Activated CD4-positive, alpha-beta T cell treated with anti-CD3 and anti-CD28 coated beads for 36 hours (primary cell): ENCODE results near the gene PCBP4. TPM values are rescaled to one million over a fixed set of nuclear protein-coding genes. Genes with fewer than 3 reads are reported as not detected.
"Not testable (repeated sequence)": the region's sequence is repeated elsewhere in the genome, so short reads cannot be mapped to it uniquely, and the experiment has no call there.

Experiments
- ATAC-seq: fragments of 200-7000 bp; cut with Tn5 transposase; one replicate; pipeline ENCODE4 v1.10.0; 2021; ENCODE audit warnings: mild to moderate bottlenecking, moderate library complexity
- CTCF ChIA-PET: fragments of 350-600 bp; sonication (Branson Sonifier 250); formaldehyde crosslinking; loops from one replicate; lab custom pipeline; 2021; ENCODE audit warnings: antibody characterized with exemption; lab: Charles Lee
- POLR2A ChIA-PET: fragments of 350-600 bp; sonication (Branson Sonifier 250); formaldehyde crosslinking; loops from one replicate; lab custom pipeline; 2021; ENCODE audit warnings: antibody characterized with exemption, inconsistent platforms; lab: Charles Lee
- DNase-seq: peaks from one replicate; pipeline ENCODE4 v3.0.0-alpha.2; 2020
- H3K27ac Mint-ChIP-seq: one replicate; pipeline ENCODE4 v1.8.0; 2021; ENCODE audit warnings: mixed read lengths
- H3K27me3 Mint-ChIP-seq: one replicate; pipeline ENCODE4 v1.8.0; 2021; ENCODE audit warnings: mixed read lengths
- H3K36me3 Mint-ChIP-seq: one replicate; pipeline ENCODE4 v1.8.0; 2021; ENCODE audit warnings: low read depth, mixed read lengths
- H3K4me1 Mint-ChIP-seq: one replicate; pipeline ENCODE4 v1.8.0; 2021; ENCODE audit warnings: mixed read lengths
- H3K4me3 Mint-ChIP-seq: one replicate; pipeline ENCODE4 v1.8.0; 2021; ENCODE audit warnings: mild to moderate bottlenecking, moderate library complexity, mixed read lengths
- H3K9me3 Mint-ChIP-seq: one replicate; pipeline ENCODE4 v1.8.0; 2021; ENCODE audit warnings: low read depth, mixed read lengths
- intact Hi-C, 2 experiments: fragments of 100-400 bp; cut with DNase I in 1 of 2; cut with micrococcal nuclease in 1 of 2; formaldehyde crosslinking; loops; one replicate each; pipeline versions ENCODE4 v1.14.2 to v1.15.1; 2022 to 2024; cut with DNase I, micrococcal nuclease
- total RNA-seq, 2 experiments: library from RNA; stranded (reverse); gene quantifications; one replicate each; pipeline ENCODE4 v1.2.3, GENCODE V29; 2021

The PCBP4 gene
- total RNA-seq, 2 experiments from 2014 or later = 12.5 to 13.6 TPM

GRCh38 chr3:51994530-51994929 is 27.3 kb upstream of the PCBP4 start:
- POLR2A ChIA-PET = interaction anchor here (0.6 to 4.5 kb wide), 3 partner anchors 11 to 173 kb away, joined by 3 to 43 read pairs (median 34); partner anchors contain the start of gene ACY1
- DNase-seq (no peak), ATAC-seq (no peak)
- Mint-ChIP-seq H3K4me3 (peak overlapping the region; percentile 100), H3K9me3 (no peaks in the 10 kb centered on the region), H3K4me1 (peaks cover 26% of the 10 kb centered on the region), H3K27me3 (no peaks in the 10 kb centered on the region), H3K27ac (peak overlapping the region; percentile 100), H3K36me3 (peaks cover 46% of the 10 kb centered on the region)
- CTCF ChIA-PET = interaction anchor here (0.6 to 2.4 kb wide), 4 partner anchors 12 to 228 kb away, joined by 3 to 24 read pairs (median 10); partner anchors contain the start of genes ABHD14B, ACY1 and DUSP7
- intact Hi-C loops = loop anchor here (2.0 to 10.0 kb wide), 3 partner anchors 20 to 1350 kb away; partner anchors contain the start of genes ABHD14A (in 1 of the 2), ABHD14B (in 1 of the 2), DCP1A (in 1 of the 2) and WDR82 (in 1 of the 2)

GRCh38 chr3:51993657-51994056 is 26.4 kb upstream of the PCBP4 start:
- H3K27ac Mint-ChIP-seq = peak overlapping the region; percentile 100
- intact Hi-C loops = loop anchor here (2.0 to 10.0 kb wide), 3 partner anchors 19 to 1351 kb away; partner anchors contain the start of genes ABHD14A (in 1 of the 2), ABHD14B (in 1 of the 2), DCP1A (in 1 of the 2) and WDR82 (in 1 of the 2)
- not testable (repeated sequence) for H3K27me3 Mint-ChIP-seq, ATAC-seq, DNase-seq, H3K9me3 Mint-ChIP-seq
- ChIA-PET CTCF (interaction anchor here (0.6 to 3.5 kb wide), 3 partner anchors 11 to 131 kb away, joined by 3 to 25 read pairs (median 8); partner anchors contain the start of genes ABHD14B and ACY1), POLR2A (interaction anchor here (0.6 to 4.5 kb wide), 4 partner anchors 10 to 258 kb away, joined by 3 to 43 read pairs (median 7); partner anchors contain the start of gene ACY1)
- peaks cover 26% of the 10 kb centered on the region for H3K4me1 Mint-ChIP-seq
- peak overlapping the region; percentile 100 for H3K4me3 Mint-ChIP-seq
- peaks cover 46% of the 10 kb centered on the region for H3K36me3 Mint-ChIP-seq

GRCh38 chr3:51992017-51992682 is 24.9 kb upstream of the PCBP4 start:
- H3K4me3 Mint-ChIP-seq = peak overlapping the region; percentile 100
- H3K9me3 Mint-ChIP-seq = no peaks in the 10 kb centered on the region
- CTCF ChIA-PET = interaction anchor here (1.0 to 3.5 kb wide), 3 partner anchors 9 to 18 kb away, joined by 3 to 25 read pairs (median 5); partner anchors contain the start of genes ABHD14B and ACY1
- no peak for DNase-seq
- peak overlapping the region; percentile 100 for H3K27ac Mint-ChIP-seq
- no peak for ATAC-seq
- peaks cover 26% of the 10 kb centered on the region for H3K4me1 Mint-ChIP-seq
- H3K27me3 Mint-ChIP-seq = no peaks in the 10 kb centered on the region
- peaks cover 46% of the 10 kb centered on the region for H3K36me3 Mint-ChIP-seq
- POLR2A ChIA-PET = interaction anchor here (0.6 to 4.5 kb wide), 7 partner anchors 9 to 544 kb away, joined by 3 to 43 read pairs (median 4); partner anchors contain the start of genes ABHD14A, ACY1 and UQCC5
- intact Hi-C loops = loop anchor here (10.0 kb wide), 2 partner anchors 283 to 1353 kb away; partner anchors contain the start of genes DCP1A (in 1 of the 2) and WDR82 (in 1 of the 2)

GRCh38 chr3:51990501-51990971 is 23.3 kb upstream of the PCBP4 start:
- not testable (repeated sequence) for DNase-seq, H3K27me3 Mint-ChIP-seq, H3K27ac Mint-ChIP-seq, H3K4me3 Mint-ChIP-seq, H3K9me3 Mint-ChIP-seq, ATAC-seq
- H3K4me1 Mint-ChIP-seq = peaks cover 23% of the 10 kb centered on the region
- CTCF ChIA-PET = interaction anchor here (3.5 kb wide), 1 partner anchor 8 kb away, joined by 25 read pairs; the partner anchor contains the start of gene ACY1
- intact Hi-C loops = loop anchor here (10.0 kb wide), 2 partner anchors 284 to 1354 kb away; partner anchors contain the start of genes DCP1A (in 1 of the 2) and WDR82 (in 1 of the 2)
- POLR2A ChIA-PET = interaction anchor here (0.8 to 4.5 kb wide), 3 partner anchors 8 to 164 kb away, joined by 3 to 43 read pairs (median 3); partner anchors contain the start of genes ACY1, POC1A and RRP9
- peaks cover 43% of the 10 kb centered on the region for H3K36me3 Mint-ChIP-seq

GRCh38 chr3:51988286-51989146 is 21.3 kb upstream of the PCBP4 start:
- CTCF ChIA-PET = interaction anchor here (1.6 kb wide), 1 partner anchor 15 kb away, joined by 3 read pairs; the partner anchor contains the start of gene ABHD14B
- Mint-ChIP-seq H3K4me3 (no peak overlapping the region), H3K27ac (peak overlapping the region; percentile 15)

GRCh38 chr3:51987568-51987967 is 20.3 kb upstream of the PCBP4 start:
- Mint-ChIP-seq H3K9me3 (no peaks in the 10 kb centered on the region), H3K4me3 (no peak overlapping the region), H3K27me3 (no peaks in the 10 kb centered on the region), H3K27ac (no peak overlapping the region), H3K4me1 (peaks cover 19% of the 10 kb centered on the region), H3K36me3 (peaks cover 15% of the 10 kb centered on the region)
- ATAC-seq (no peak), DNase-seq (no peak)
- ChIA-PET CTCF (interaction anchor here (1.2 kb wide), 1 partner anchor 14 kb away, joined by 4 read pairs; the partner anchor contains the start of gene ABHD14B), POLR2A (interaction anchor here (1.7 kb wide), 1 partner anchor 8 kb away, joined by 5 read pairs; the partner anchor contains the start of gene RPL29)
- intact Hi-C loops = no loop called here

More at GRCh38 chr3:51988286-51989146, 21.3 kb upstream of the PCBP4 start:
- Mint-ChIP-seq H3K27me3 (no peaks in the 10 kb centered on the region), H3K36me3 (peaks cover 23% of the 10 kb centered on the region), H3K4me1 (peaks cover 22% of the 10 kb centered on the region), H3K9me3 (no peaks in the 10 kb centered on the region)
- no peak for ATAC-seq
- DNase-seq = no peak
- intact Hi-C loops = no loop called here
- POLR2A ChIA-PET = no interaction called here

GRCh38 chr3:51986010-51986947 is 19.0 kb upstream of the PCBP4 start:
- ChIA-PET CTCF (interaction anchor here (1.2 kb wide), 2 partner anchors 9 to 13 kb away, joined by 3 to 4 read pairs; partner anchors contain the start of gene ABHD14B), POLR2A (interaction anchor here (1.0 to 1.7 kb wide), 2 partner anchors 9 to 36 kb away, joined by 3 to 5 read pairs; partner anchors contain the start of gene RPL29)
- Mint-ChIP-seq H3K9me3 (no peaks in the 10 kb centered on the region), H3K4me3 (no peak overlapping the region), H3K27me3 (no peaks in the 10 kb centered on the region), H3K4me1 (peaks cover 20% of the 10 kb centered on the region), H3K36me3 (peaks cover 6% of the 10 kb centered on the region), H3K27ac (no peak overlapping the region)
- DNase-seq = no peak
- intact Hi-C loops = no loop called here
- no peak for ATAC-seq

GRCh38 chr3:51985063-51985462 is 17.8 kb upstream of the PCBP4 start:
- no peak for ATAC-seq
- POLR2A ChIA-PET = interaction anchor here (4.1 kb wide), 1 partner anchor 11 kb away, joined by 34 read pairs; the partner anchor contains the start of gene RPL29
- H3K9me3 Mint-ChIP-seq = no peaks in the 10 kb centered on the region
- peaks cover 20% of the 10 kb centered on the region for H3K4me1 Mint-ChIP-seq
- no peak for DNase-seq
- H3K36me3 Mint-ChIP-seq = peaks cover 3% of the 10 kb centered on the region
- CTCF ChIA-PET = interaction anchor here (0.6 to 1.2 kb wide), 6 partner anchors 8 to 1394 kb away, joined by 3 to 4 read pairs (median 3); partner anchors contain the start of genes ABHD14B and DUSP7
- H3K27ac Mint-ChIP-seq = peak overlapping the region; percentile 52
- no peaks in the 10 kb centered on the region for H3K27me3 Mint-ChIP-seq
- H3K4me3 Mint-ChIP-seq = peak overlapping the region; percentile 20
- intact Hi-C loops = no loop called here

GRCh38 chr3:51984269-51984647 is 17.0 kb upstream of the PCBP4 start:
- Mint-ChIP-seq H3K4me3 (peak overlapping the region; percentile 96), H3K9me3 (no peaks in the 10 kb centered on the region), H3K27ac (peak overlapping the region; percentile 93), H3K4me1 (peaks cover 20% of the 10 kb centered on the region), H3K27me3 (no peaks in the 10 kb centered on the region), H3K36me3 (peaks cover 3% of the 10 kb centered on the region)
- no peak for DNase-seq
- CTCF ChIA-PET = interaction anchor here (0.6 to 2.7 kb wide), 5 partner anchors 10 to 72 kb away, joined by 3 to 21 read pairs (median 3); partner anchors contain the start of genes ABHD14B and DUSP7
- no peak for ATAC-seq
- intact Hi-C loops = no loop called here
- POLR2A ChIA-PET = interaction anchor here (3.5 to 4.1 kb wide), 2 partner anchors 8 to 11 kb away, joined by 34 to 43 read pairs; partner anchors contain the start of gene RPL29
